K562 (cell line): ENCODE results near the gene POLR1C. TPM values are rescaled to one million over a fixed set of nuclear protein-coding genes. Genes with fewer than 3 reads are reported as not detected.

Source experiments
- BRF1 ChIP-seq: IDR thresholded peaks from 3 replicates; pipeline ENCODE4 v1.6.1; 2011; ENCODE audit warnings: borderline replicate concordance, mild to moderate bottlenecking; ENCODE audit not compliant: insufficient read length; ENCODE audit errors: extremely low read depth
- CREB1 ChIP-seq, 2 experiments: sonication (generic) in 1 of 2; formaldehyde crosslinking in 1 of 2; IDR thresholded peaks; 2 replicates each; pipeline versions ENCODE4 v1.6.1 to v1.8.0; 2012 to 2022; ENCODE audit warnings: inconsistent platforms in 1 of 2, mild to moderate bottlenecking in 1 of 2, missing genetic modification reagents in 1 of 2, moderate library complexity in 1 of 2
- CXXC5 ChIP-seq: fragments of 250-450 bp; sonication (Bioruptor Pico); IDR thresholded peaks from 2 replicates; pipeline ENCODE4 v1.8.0; 2022; ENCODE audit warnings: inconsistent platforms, mild to moderate bottlenecking, moderate library complexity
- MEF2D ChIP-seq: conservative IDR thresholded peaks from 2 replicates; pipeline ENCODE4 v1.6.1; 2016; ENCODE audit warnings: low read depth, missing genetic modification characterization, missing compliant biosample characterization
- MLX ChIP-seq, 2 experiments: fragments of 450-650 bp in 1 of 2; sonication (generic) in 1 of 2; formaldehyde crosslinking; conservative IDR thresholded peaks; 2 replicates each; pipeline versions ENCODE4 v1.4.0 to v1.8.1; 2020 to 2022; ENCODE audit warnings: mild to moderate bottlenecking in 1 of 2, missing genetic modification reagents in 1 of 2
- PHF20 ChIP-seq: fragments of 450-650 bp; IDR thresholded peaks from 2 replicates; pipeline ENCODE4 v1.6.1; 2018; ENCODE audit not compliant: partially characterized antibody
- PHF21A ChIP-seq: fragments of 450-650 bp; IDR thresholded peaks from 2 replicates; pipeline ENCODE4 v1.6.1; 2017; ENCODE audit warnings: low read depth, borderline replicate concordance
- ZNF121 ChIP-seq: sonication (generic); formaldehyde crosslinking; conservative IDR thresholded peaks from 2 replicates; pipeline ENCODE4 v1.8.0; 2022; ENCODE audit warnings: missing genetic modification reagents
- ZNF143 ChIP-seq: sonication (generic); formaldehyde crosslinking; IDR thresholded peaks from 2 replicates; pipeline ENCODE4 v1.9.0; 2022; ENCODE audit warnings: mild to moderate bottlenecking, missing genetic modification reagents
- ZNF407 ChIP-seq: fragments of 450-650 bp; IDR thresholded peaks from 2 replicates; pipeline ENCODE4 v1.6.1; 2016; ENCODE audit warnings: low read depth
- ZNF511 ChIP-seq: sonication (generic); formaldehyde crosslinking; IDR thresholded peaks from 2 replicates; pipeline ENCODE4 v1.8.0; 2022; ENCODE audit warnings: mild to moderate bottlenecking, missing genetic modification reagents
- polyA plus RNA-seq, 8 experiments: library from polyadenylated mRNA; depleted of rRNA in 4 of 8; stranded (reverse) in 5 of 8; unstranded in 3 of 8; fragments of >200 nt; fragmentation: Nextera tagmentation in 2 of 8; fragmentation: Illumina TruSeq in 1 of 8; extraction: Ambion mirVana in 2 of 8; extraction: Trizol in 1 of 8; gene quantifications; 2 replicates each; pipeline versions ENCODE4 v1.2.1 to v1.2.3, GENCODE V29; 2011 to 2014; ENCODE audit warnings: inconsistent platforms in 1 of 8, missing spikeins in 1 of 8
- total RNA-seq, 7 experiments: library from RNA; depleted of rRNA in 6 of 7; stranded (reverse); fragments of >200 nt in 6 of 7; fragmentation: Illumina TruSeq in 2 of 7; extraction: Trizol in 2 of 7; gene quantifications; 2 replicates each; pipeline versions ENCODE4 v1.2.1 to v1.2.3, GENCODE V29; 2011 to 2021; ENCODE audit warnings: low replicate concordance in 1 of 7
- TF ChIP-seq, protein P1 (sequence below): sonication (generic); formaldehyde crosslinking; IDR thresholded peaks from 2 replicates; pipeline ENCODE4 v1.9.0; 2022; ENCODE audit warnings: mild to moderate bottlenecking, missing genetic modification reagents
- TF ChIP-seq, protein P2 (sequence below), 2 experiments: IDR thresholded peaks in 1 of 2; conservative IDR thresholded peaks in 1 of 2; 2 replicates each; pipeline ENCODE4 v1.6.1; 2016; ENCODE audit warnings: low read depth in 2 of 2, mild to moderate bottlenecking in 1 of 2, missing compliant biosample characterization in 1 of 2, missing genetic modification characterization in 1 of 2, moderate library complexity in 1 of 2

The POLR1C gene
- total and polyA plus RNA-seq, 9 of the 15 experiments (the other 6 are each of a cell fraction or from before 2014, with no cell fraction given), result 83.5 to 429 (median 120) TPM

DNA sequence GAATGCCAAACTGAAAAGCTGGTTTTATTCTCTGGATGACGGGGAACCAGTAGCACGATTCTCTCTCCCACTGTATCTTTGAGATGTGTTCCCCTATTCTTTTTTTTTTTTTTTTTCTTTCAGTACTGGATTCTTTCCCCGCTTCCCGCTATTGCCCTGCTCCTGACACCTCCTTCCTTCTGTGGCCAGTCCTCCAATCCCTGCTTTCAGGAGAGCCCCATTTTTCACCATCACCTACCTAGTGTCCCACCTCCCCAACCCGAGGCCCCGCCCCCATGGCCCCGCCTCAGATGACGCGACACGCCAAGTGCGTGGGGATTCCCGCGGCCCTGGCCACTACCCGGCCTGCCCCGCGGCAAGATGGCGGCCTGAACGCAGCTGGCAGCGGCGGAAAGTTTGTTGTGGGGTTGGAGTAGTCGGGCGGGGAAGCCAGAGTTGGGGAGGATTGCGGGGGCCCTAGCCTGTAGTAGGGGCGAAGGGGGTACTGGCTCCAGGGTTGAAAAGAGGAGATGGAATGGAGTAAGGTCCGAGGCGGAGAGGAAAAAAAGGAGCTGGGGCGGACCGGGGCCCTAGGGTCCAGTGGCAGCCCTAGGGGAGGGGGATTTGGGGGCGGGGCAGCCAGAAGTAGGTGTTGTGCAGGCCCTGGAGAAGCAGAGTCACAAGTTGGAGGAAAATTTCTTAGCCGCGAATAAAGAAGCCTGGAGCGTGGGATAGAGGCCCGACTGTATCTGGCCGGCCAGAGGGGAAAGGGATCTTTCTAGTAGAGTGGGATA, 39.5 kb upstream of the POLR1C start, which contains the start of gene TJAP1 (continued):
- TF ChIP-seq ZNF121 (CRISPR knock-in tag) (no peak), BRF1 (no peak), MLX (CRISPR knock-in tag; conservative IDR thresholded peaks at IDR 0.05) (no peak), CXXC5 (CRISPR knock-in tag) (peak; percentile 89), ZNF143 (CRISPR knock-in tag) (peak; percentile 82), PHF20 (peak; percentile 95), PHF21A (no peak), CREB1 (IDR thresholded peaks at IDR 0.05) (peak; percentile 83), CREB1 (CRISPR knock-in tag; IDR thresholded peaks at IDR 0.05) (peak; percentile 88), MEF2D (tag) (0 out of 2 replicates have a peak, but pooled peaks have one; percentile 19), ZNF407 (no peak), ZNF511 (CRISPR knock-in tag) (peak; percentile 36; the same call in 1 of the 2 replicates)
- TF ChIP-seq, protein P1, sequence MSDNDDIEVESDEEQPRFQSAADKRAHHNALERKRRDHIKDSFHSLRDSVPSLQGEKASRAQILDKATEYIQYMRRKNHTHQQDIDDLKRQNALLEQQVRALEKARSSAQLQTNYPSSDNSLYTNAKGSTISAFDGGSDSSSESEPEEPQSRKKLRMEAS, result 0 out of 2 replicates have a peak, but pooled peaks have one; percentile 11
- TF ChIP-seq, protein P2, sequence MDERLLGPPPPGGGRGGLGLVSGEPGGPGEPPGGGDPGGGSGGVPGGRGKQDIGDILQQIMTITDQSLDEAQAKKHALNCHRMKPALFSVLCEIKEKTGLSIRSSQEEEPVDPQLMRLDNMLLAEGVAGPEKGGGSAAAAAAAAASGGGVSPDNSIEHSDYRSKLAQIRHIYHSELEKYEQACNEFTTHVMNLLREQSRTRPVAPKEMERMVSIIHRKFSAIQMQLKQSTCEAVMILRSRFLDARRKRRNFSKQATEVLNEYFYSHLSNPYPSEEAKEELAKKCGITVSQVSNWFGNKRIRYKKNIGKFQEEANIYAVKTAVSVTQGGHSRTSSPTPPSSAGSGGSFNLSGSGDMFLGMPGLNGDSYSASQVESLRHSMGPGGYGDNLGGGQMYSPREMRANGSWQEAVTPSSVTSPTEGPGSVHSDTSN (CRISPR knock-in tag; IDR thresholded peaks at IDR 0.05; ENCODE audit: low read depth), result no peak
- TF ChIP-seq, protein P2 (tag; conservative IDR thresholded peaks at IDR 0.05; ENCODE audit: low read depth), result no peak; the same call in 1 of the 2 replicates
